ENCODE results near the gene RCOR1. TPM values are rescaled to one million over a fixed set of nuclear protein-coding genes. Genes with fewer than 3 reads are reported as not detected.
A peak's percentile ranks its signal among the peaks of the same experiment; 100 is the strongest.

RCOR1 gene
- total RNA-seq, 4 donors from 2014 or later, result 15.7 to 31.0 (median 25.8) TPM

- in situ Hi-C loops (cut with MboI; ENCODE audit: low pct_ligation_motif_present in 1 of 4, low pct_unique_long_range_greater_than_20kb in 1 of 4, low sequenced_read_pairs in 3 of 4) (loop anchor here in 1 of 4 donors (25.0 kb wide), 1 partner anchor 215 kb away; the partner anchor contains the start of gene AMN), intact Hi-C loops (cut with DNase I; ENCODE audit: low total_unique reads) (loop anchor here (5.0 kb wide), 1 partner anchor 945 kb away; no protein-coding TSS in a partner anchor)
- 25 to 26% methylated on average over 1 to 3 of the region's 3 CpGs for WGBS, 2 donors (ENCODE audit: low coverage in 1 of 2)
- Histone ChIP-seq H3K4me3 (no peak overlapping the region), H3K36me3 (peaks cover 0 to under 1% (median 0%) of the 10 kb centered on the region in 4 donors), H3K27me3 (no peaks in the 10 kb centered on the region), H3K4me1 (peaks cover 9 to 51% (median 22%) of the 10 kb centered on the region in 4 donors), H3K9me3 (no peaks in the 10 kb centered on the region), H3K27ac (peak overlapping the region; percentile 10 to 55 (median 30))
- DNase-seq, result no peak
- TF ChIP-seq CTCF (IDR thresholded peaks at IDR 0.05) (no peak), POLR2AphosphoS5 (IDR thresholded peaks at IDR 0.05) (peak in 2 of 3 donors; percentile 17 to 20)
Observed at GRCh38 chr14:102696856-102697495, 104.5 kb downstream of the RCOR1 start.

- intact Hi-C loops (cut with DNase I; ENCODE audit: low total_unique reads) (loop anchor here (5.0 kb wide), 1 partner anchor 945 kb away; no protein-coding TSS in a partner anchor), in situ Hi-C loops (cut with MboI; ENCODE audit: low pct_ligation_motif_present in 1 of 4, low pct_unique_long_range_greater_than_20kb in 1 of 4, low sequenced_read_pairs in 3 of 4) (loop anchor here in 1 of 4 donors (25.0 kb wide), 1 partner anchor 215 kb away; the partner anchor contains the start of gene AMN)
- H3K4me3 ChIP-seq, result no peak overlapping the region
- H3K27ac ChIP-seq, result peak overlapping the region; percentile 10 to 55 (median 30)
- H3K27me3 ChIP-seq, result no peaks in the 10 kb centered on the region
- H3K4me1 ChIP-seq, result peaks cover 9 to 50% (median 22%) of the 10 kb centered on the region in 4 donors
- TF ChIP-seq CTCF (IDR thresholded peaks at IDR 0.05) (no peak), POLR2AphosphoS5 (IDR thresholded peaks at IDR 0.05) (no peak), POLR2A (IDR thresholded peaks at IDR 0.05) (no peak), EP300 (IDR thresholded peaks at IDR 0.05; ENCODE audit: low read depth) (no peak)
- H3K36me3 ChIP-seq, result peaks cover 0 to 5% (median 0%) of the 10 kb centered on the region in 4 donors
- 83 to 94% methylated on average over 1 to 6 of the region's 6 CpGs for WGBS, 2 donors (ENCODE audit: low coverage in 1 of 2)
- no peak for DNase-seq
- H3K9me3 ChIP-seq, result no peaks in the 10 kb centered on the region
Observed at GRCh38 chr14:102697501-102697900, 105.1 kb downstream of the RCOR1 start.

DNA sequence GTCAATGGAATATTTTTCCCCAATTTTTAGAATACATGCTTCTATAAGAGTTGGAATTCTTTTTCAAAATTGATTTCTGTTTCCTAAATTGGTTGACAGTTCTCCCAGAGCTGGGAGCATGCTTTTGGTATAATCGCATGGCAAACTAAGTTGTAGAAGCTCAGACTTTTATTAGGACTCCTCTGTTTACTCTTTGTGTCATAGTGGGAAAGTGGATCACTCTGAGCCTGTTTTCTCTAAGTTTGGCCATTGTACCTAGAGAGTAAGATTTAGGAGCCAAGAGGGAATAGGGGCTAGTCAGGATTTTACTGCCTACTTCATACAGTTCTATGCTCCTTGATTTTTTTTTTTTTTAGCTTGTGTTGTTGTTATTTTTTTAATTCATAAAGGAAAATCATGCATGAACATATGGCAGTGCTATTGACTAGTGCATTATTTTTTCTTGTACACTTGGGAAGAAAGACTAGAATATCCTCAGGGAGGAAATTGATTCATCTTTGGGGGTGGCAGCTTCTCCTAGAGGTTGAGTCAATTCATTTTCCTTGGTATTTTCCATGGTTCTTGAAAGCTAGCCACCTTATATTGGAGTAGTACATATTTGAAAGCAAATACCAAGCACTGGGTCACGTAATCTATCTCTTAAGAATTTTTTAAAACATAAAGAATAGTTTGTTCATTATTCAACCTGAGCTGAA lies 107.1 kb downstream of the RCOR1 start:
- TF ChIP-seq POLR2A (IDR thresholded peaks at IDR 0.05) (no peak), EP300 (IDR thresholded peaks at IDR 0.05; ENCODE audit: low read depth) (no peak), POLR2AphosphoS5 (IDR thresholded peaks at IDR 0.05) (no peak), CTCF (IDR thresholded peaks at IDR 0.05) (no peak)
- Histone ChIP-seq H3K9me3 (no peaks in the 10 kb centered on the region), H3K4me1 (peaks cover 9 to 41% (median 20%) of the 10 kb centered on the region in 4 donors), H3K27me3 (no peaks in the 10 kb centered on the region), H3K36me3 (peaks cover 0 to 14% (median 6%) of the 10 kb centered on the region in 4 donors), H3K4me3 (no peak overlapping the region), H3K27ac (no peak overlapping the region)
- intact Hi-C loops (cut with DNase I; ENCODE audit: low total_unique reads), result loop anchor here (5.0 kb wide), 1 partner anchor 947 kb away; no protein-coding TSS in a partner anchor
- DNase-seq, result no peak
- 79 to 87% methylated on average over 2 of the region's 2 CpGs for WGBS, 2 donors (ENCODE audit: low coverage in 1 of 2)
- in situ Hi-C loops (cut with MboI; ENCODE audit: low pct_ligation_motif_present in 1 of 4, low pct_unique_long_range_greater_than_20kb in 1 of 4, low sequenced_read_pairs in 3 of 4), result loop anchor here in 1 of 4 donors (25.0 kb wide), 1 partner anchor 213 kb away; the partner anchor contains the start of gene AMN

DNA sequence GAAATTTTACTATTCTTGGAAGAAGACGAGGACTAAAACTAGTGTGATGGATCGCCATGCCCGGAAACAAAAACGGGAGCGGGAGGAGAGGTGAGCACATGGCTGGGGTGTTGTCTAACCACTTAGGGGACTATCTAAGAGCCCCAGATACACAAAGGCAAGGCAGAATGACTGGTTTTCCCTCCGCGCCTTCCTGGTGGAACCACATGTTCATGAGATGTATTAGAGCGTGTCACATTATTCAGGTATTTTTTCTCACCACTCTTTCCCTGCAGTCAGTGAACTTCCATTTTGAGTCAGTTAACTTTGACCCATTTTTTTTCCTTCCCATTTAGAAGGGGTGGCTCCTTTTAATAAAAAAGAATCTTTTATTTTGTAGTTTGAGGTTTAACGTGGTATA lies 116.0 kb downstream of the RCOR1 start:
- Histone ChIP-seq H3K9me3 (no peaks in the 10 kb centered on the region), H3K27ac (no peak overlapping the region), H3K27me3 (no peaks in the 10 kb centered on the region), H3K4me1 (no peaks in the 10 kb centered on the region), H3K4me3 (no peak overlapping the region), H3K36me3 (peaks cover 0 to 19% (median 7%) of the 10 kb centered on the region in 4 donors)
- in situ Hi-C loops (cut with MboI; ENCODE audit: low pct_ligation_motif_present in 1 of 4, low pct_unique_long_range_greater_than_20kb in 1 of 4, low sequenced_read_pairs in 3 of 4) (no loop called here), intact Hi-C loops (cut with DNase I; ENCODE audit: low total_unique reads) (no loop called here)
- TF ChIP-seq CTCF (IDR thresholded peaks at IDR 0.05), result no peak
- no peak for TF ChIP-seq POLR2AphosphoS5 (IDR thresholded peaks at IDR 0.05)
- no peak for TF ChIP-seq POLR2A (IDR thresholded peaks at IDR 0.05)
- TF ChIP-seq EP300 (IDR thresholded peaks at IDR 0.05; ENCODE audit: low read depth), result no peak
- 82 to 96% methylated on average over 8 to 9 of the region's 9 CpGs for WGBS, 2 donors (ENCODE audit: low coverage in 1 of 2)
- no peak for DNase-seq

Measured in transverse colon (tissue), 4 donors.